Activated B cell treated with CpG ODN at 0.5 μM for 24 hours (primary cell): ENCODE measurements around the gene MYL9. TPM values are rescaled to one million over a fixed set of nuclear protein-coding genes. Genes with fewer than 3 reads are reported as not detected.
"Not testable (repeated sequence)": the region's sequence is repeated elsewhere in the genome, so short reads cannot be mapped to it uniquely, and the experiment has no call there.

Source experiments
- ATAC-seq: fragments of 200-7000 bp; cut with Tn5 transposase; one replicate; pipeline ENCODE4 v1.10.0; 2021; ENCODE audit warnings: low read depth, mild to moderate bottlenecking, moderate library complexity
- CTCF ChIA-PET: fragments of 350-600 bp; sonication (Branson Sonifier 250); formaldehyde crosslinking; loops from one replicate; lab custom pipeline; 2021; ENCODE audit warnings: antibody characterized with exemption; lab: Charles Lee
- POLR2A ChIA-PET: fragments of 350-600 bp; sonication (Branson Sonifier 250); formaldehyde crosslinking; loops from one replicate; lab custom pipeline; 2021; ENCODE audit warnings: antibody characterized with exemption; lab: Charles Lee
- DNase-seq: peaks from one replicate; pipeline ENCODE4 v3.0.0; 2022
- H3K27ac Mint-ChIP-seq: one replicate; pipeline ENCODE4 v1.8.0; 2020; ENCODE audit warnings: mixed read lengths
- H3K27me3 Mint-ChIP-seq: one replicate; pipeline ENCODE4 v1.8.0; 2021; ENCODE audit warnings: mixed read lengths
- H3K36me3 Mint-ChIP-seq: one replicate; pipeline ENCODE4 v1.8.0; 2021; ENCODE audit warnings: low read depth, mixed read lengths
- H3K4me1 Mint-ChIP-seq: one replicate; pipeline ENCODE4 v1.8.0; 2021; ENCODE audit warnings: mixed read lengths
- H3K4me3 Mint-ChIP-seq: one replicate; pipeline ENCODE4 v1.8.0; 2020; ENCODE audit warnings: mild to moderate bottlenecking, mixed read lengths
- H3K9me3 Mint-ChIP-seq: one replicate; pipeline ENCODE4 v1.8.0; 2020; ENCODE audit warnings: mixed read lengths
- CTCF ChIP-seq: fragments of 200-600 bp; IDR thresholded peaks from one replicate; pipeline ENCODE4 v1.8.0; 2022; ENCODE audit warnings: antibody characterized with exemption, mild to moderate bottlenecking
- intact Hi-C: fragments of 100-400 bp; cut with micrococcal nuclease; formaldehyde crosslinking; loops from one replicate; pipeline ENCODE4 v1.15.1; 2024
- total RNA-seq: library from RNA; stranded (reverse); gene quantifications from 2 replicates; pipeline ENCODE4 v1.2.3, GENCODE V29; 2022

The MYL9 gene
- total RNA-seq, 1 donor from 2014 or later: 5.4 TPM

GRCh38 chr20:36507746-36508145 is 33.6 kb upstream of the MYL9 start:
- ChIA-PET POLR2A (no interaction called here), CTCF (no interaction called here)
- Mint-ChIP-seq H3K27ac (no peak overlapping the region), H3K4me1 (no peaks in the 10 kb centered on the region), H3K4me3 (no peak overlapping the region), H3K36me3 (peaks cover 49% of the 10 kb centered on the region), H3K9me3 (no peaks in the 10 kb centered on the region), H3K27me3 (no peaks in the 10 kb centered on the region)
- ATAC-seq (no peak), DNase-seq (no peak)
- TF ChIP-seq CTCF: no peak
- intact Hi-C loops: loop anchor here (10.0 kb wide), 1 partner anchor 267 kb away; the partner anchor contains the start of gene DSN1

- no peaks in the 10 kb centered on the region for H3K27me3 Mint-ChIP-seq
- intact Hi-C loops: no loop called here
- no peak overlapping the region for H3K27ac Mint-ChIP-seq
- peaks cover 19% of the 10 kb centered on the region for H3K4me1 Mint-ChIP-seq
- no peak overlapping the region for H3K4me3 Mint-ChIP-seq
- POLR2A ChIA-PET: no interaction called here
- no peaks in the 10 kb centered on the region for H3K9me3 Mint-ChIP-seq
- TF ChIP-seq CTCF: no peak
- no peak for DNase-seq
- ATAC-seq: no peak
- peaks cover 50% of the 10 kb centered on the region for H3K36me3 Mint-ChIP-seq
- CTCF ChIA-PET: no interaction called here
Measured at GRCh38 chr20:36519012-36519719, 22.2 kb upstream of the MYL9 start.

GRCh38 chr20:36519944-36520343 is 21.4 kb upstream of the MYL9 start:
- DNase-seq (no peak), ATAC-seq (no peak)
- Mint-ChIP-seq H3K9me3 (no peaks in the 10 kb centered on the region), H3K4me1 (peaks cover 20% of the 10 kb centered on the region), H3K27me3 (no peaks in the 10 kb centered on the region), H3K27ac (no peak overlapping the region), H3K4me3 (no peak overlapping the region), H3K36me3 (peaks cover 51% of the 10 kb centered on the region)
- no peak for TF ChIP-seq CTCF
- intact Hi-C loops: no loop called here
- ChIA-PET POLR2A (no interaction called here), CTCF (no interaction called here)

- intact Hi-C loops: no loop called here
- ChIA-PET POLR2A (no interaction called here), CTCF (no interaction called here)
- Mint-ChIP-seq H3K4me1 (peaks cover 20% of the 10 kb centered on the region), H3K36me3 (peaks cover 55% of the 10 kb centered on the region), H3K27ac (no peak overlapping the region), H3K4me3 (no peak overlapping the region), H3K9me3 (no peaks in the 10 kb centered on the region), H3K27me3 (no peaks in the 10 kb centered on the region)
- ATAC-seq (no peak), DNase-seq (no peak)
- TF ChIP-seq CTCF: no peak
Measured at GRCh38 chr20:36521526-36521925, 19.8 kb upstream of the MYL9 start.

- H3K27ac Mint-ChIP-seq, DNase-seq, H3K4me3 Mint-ChIP-seq, POLR2A ChIA-PET, H3K27me3 Mint-ChIP-seq, ATAC-seq, CTCF ChIA-PET, H3K9me3 Mint-ChIP-seq, intact Hi-C loops: not testable (repeated sequence)
- peaks cover 62% of the 10 kb centered on the region for H3K36me3 Mint-ChIP-seq
- H3K4me1 Mint-ChIP-seq: peaks cover 20% of the 10 kb centered on the region
Measured at GRCh38 chr20:36522412-36522811, 18.9 kb upstream of the MYL9 start.
